Activated CD4-positive, alpha-beta T cell treated with anti-CD3 and anti-CD28 coated beads, Interleukin-2, amount 50 U/mL, for 4 hours (primary cell): ENCODE measurements around the gene OR4E1.
"Not testable (repeated sequence)": the region's sequence is repeated elsewhere in the genome, so short reads cannot be mapped to it uniquely, and the experiment has no call there.

ENCODE experiments used
- DNase-seq, 2 experiments: peaks; one replicate each; pipeline ENCODE4 v3.0.0-alpha.2; 2020

The OR4E1 gene, protein sequence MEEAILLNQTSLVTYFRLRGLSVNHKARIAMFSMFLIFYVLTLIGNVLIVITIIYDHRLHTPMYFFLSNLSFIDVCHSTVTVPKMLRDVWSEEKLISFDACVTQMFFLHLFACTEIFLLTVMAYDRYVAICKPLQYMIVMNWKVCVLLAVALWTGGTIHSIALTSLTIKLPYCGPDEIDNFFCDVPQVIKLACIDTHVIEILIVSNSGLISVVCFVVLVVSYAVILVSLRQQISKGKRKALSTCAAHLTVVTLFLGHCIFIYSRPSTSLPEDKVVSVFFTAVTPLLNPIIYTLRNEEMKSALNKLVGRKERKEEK

GRCh38 chr14:21673718-21674117, at the start of gene OR4E1:
TSS of gene OR4E1 (minus strand) at chr14:21673818. CDS start at chr14:21670935, 2,883 bp downstream.
- no peak for DNase-seq

DNA sequence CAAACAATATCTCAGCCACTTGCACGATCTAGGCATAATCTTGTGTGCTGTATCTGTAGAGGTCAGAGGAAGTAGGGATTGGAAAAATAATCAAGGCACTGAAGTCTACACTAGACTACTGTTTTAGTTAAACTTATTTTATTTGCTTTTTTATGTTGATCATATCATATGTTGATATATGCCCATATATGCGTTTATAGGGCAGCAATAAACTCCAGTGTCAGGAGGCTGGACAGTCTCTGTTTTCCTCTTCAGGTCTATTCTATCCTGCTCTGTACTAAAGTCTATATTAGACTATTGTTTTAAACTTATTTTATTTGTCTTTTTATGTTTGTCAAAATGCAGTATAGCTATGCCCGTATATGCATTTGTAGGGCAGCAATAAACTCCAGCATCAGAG, 47.9 kb upstream of the OR4E1 start:
- DNase-seq: no peak

GRCh38 chr14:21719841-21720240, 46.2 kb upstream of the OR4E1 start:
- no peak for DNase-seq

DNA sequence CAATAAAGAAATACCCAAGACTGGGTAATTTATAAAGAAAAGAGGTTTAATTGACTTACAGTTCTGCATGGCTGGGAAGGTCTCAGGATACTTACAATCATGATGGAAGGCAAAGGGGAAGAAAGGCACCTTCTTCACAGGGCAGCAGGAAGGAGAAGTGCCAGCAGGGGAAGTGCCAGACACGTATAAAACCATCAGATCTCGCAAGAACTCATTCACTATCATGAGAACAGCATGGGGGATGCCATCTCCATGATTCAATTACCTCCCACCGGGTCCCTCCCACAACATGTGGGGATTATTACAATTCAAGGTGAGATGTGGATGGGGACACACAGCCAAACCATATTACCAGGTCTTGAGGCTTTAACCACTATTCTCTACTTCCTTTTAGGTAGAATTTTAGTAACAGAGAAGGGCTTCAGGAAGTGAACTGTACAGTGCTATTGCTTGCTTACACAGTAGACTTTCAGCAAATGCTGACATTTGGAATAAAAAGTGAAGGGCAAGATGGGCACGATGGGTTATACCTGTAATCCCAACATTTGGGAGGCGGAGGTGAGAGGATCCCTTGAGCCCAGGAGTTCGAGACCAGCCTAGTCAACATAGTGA, 40.8 kb upstream of the OR4E1 start:
- no peak for DNase-seq

DNA sequence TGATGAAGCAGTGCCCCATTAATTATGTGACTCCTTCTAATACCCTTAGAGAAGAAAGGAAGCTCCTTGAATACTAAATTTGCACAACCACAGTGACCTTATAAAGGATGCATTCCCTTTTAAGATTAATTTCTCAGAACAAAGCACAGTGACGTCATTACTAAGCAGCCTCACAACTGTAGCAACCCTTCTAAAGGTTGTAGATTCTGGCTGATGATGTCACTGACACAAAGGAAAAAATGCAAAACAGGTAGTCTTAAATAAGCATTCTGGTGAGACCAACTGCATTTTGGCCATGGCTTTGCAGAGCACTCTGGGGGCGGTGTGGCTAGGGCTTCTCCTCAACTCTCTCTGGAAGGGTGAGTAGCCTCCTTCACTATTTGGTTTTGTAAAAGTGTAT, 38.4 kb upstream of the OR4E1 start:
- DNase-seq: no peak

DNA sequence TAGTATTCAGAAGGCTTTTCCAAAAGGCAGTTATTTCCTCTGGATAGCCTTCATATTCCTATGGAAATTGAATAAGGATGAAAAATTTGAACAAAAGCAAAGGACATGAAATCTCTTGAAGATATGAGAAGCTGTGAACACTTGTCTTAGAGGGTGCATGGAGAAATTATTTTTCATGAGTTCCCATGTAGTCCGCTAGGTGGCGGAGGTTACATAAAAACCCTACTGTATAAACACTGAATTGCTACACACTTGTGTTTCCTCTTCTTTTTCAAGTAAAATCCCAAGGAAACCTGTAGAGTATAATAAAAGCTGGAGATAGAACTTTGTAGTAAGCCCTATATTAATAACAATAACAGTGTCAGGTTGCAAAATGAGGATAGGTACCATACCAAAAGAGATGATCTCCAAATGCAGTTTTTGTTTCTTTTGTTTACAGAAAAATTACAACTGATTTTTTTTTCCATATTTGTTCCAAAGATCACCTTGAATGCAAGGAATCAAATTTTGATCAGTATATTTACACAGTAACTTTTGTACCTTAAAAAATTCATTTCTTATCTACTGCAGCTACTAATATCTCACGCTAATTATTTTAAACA, 37.8 kb upstream of the OR4E1 start:
- no peak for DNase-seq

DNA sequence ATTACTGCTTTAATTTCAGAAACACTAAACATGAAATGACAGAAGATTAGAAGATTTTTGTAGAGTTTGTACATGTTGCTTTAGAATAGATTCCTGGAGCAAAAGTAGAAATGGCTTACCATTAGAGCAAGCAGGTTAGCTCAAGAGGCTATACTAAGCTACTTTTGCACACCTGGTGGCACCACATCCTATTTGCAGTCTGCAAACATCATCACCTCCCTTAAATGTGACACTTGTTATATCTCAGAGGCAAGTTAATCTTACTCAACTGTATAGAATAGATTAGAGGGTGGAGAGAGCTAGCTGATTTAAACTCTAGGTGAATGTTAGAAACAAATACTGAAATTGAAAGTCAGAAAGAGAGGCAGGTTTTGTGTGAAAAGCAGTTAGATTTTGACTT, 30.7 kb upstream of the OR4E1 start:
- no peak for DNase-seq

- no peak for DNase-seq
Observed at GRCh38 chr14:21703357-21704326, 30.0 kb upstream of the OR4E1 start.

- no peak for DNase-seq
Observed at GRCh38 chr14:21702316-21702715, 28.7 kb upstream of the OR4E1 start.

GRCh38 chr14:21699551-21699950, 25.9 kb upstream of the OR4E1 start:
- DNase-seq: no peak

- DNase-seq: not testable (repeated sequence)
Observed at GRCh38 chr14:21698538-21698937, 24.9 kb upstream of the OR4E1 start.

- not testable (repeated sequence) for DNase-seq
Observed at GRCh38 chr14:21697662-21698061, 24.0 kb upstream of the OR4E1 start.

DNA sequence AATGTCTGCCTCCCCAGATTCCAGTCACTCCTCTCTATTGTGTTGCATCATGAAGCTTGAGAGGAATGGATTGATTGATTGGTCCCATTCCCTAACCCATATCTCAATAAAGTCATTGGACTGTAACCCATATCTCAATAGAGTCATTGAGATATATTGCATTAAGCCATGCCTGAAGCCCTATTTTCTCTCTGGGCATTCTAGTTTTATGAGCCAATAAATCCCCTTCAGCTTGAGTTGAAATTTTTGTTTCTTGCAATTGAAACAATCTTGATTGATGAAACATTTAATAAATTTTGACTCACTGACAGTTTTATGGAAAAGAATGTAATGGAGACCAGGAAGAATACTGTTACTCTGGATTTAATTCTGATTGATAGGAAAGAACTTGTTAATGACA, 20.8 kb upstream of the OR4E1 start:
- no peak for DNase-seq

DNA sequence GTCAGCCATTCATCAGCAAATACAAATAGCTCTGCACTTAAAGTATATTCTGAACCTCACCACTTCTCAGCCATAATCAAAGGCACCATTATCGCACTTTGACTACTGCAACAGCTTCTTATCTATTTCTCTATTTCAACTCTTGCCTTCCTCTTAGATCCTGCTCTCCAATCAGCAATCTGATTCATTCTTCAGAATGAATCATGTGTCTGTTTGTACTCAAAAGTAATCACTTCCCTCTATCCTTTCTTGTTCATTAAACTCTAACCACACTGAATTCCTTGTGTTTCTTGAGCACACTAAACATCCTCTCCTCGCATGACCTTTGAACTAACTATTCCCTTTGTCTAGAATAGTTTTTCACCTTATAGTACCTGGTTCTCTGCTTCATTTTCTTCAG, 12.8 kb upstream of the OR4E1 start:
- no peak for DNase-seq

DNA sequence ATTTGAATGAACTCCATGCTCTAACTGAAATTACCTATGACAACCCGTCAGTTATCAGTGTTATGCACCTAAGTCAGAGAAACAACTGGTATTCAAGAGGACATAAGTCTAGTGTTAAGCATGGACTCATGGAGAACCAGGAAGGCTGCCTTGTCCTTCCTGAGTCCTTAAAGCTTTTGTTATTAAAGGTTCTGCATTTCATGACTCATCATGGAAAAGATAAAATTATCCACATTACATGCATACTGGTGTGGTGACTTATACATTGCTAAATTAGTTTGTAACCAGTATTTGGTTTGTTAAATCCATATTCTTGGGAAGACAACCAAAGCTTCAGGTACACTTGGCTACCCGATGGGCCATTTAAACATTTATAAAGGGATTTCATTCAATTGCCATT, 6.5 kb upstream of the OR4E1 start:
- DNase-seq: no peak

DNA sequence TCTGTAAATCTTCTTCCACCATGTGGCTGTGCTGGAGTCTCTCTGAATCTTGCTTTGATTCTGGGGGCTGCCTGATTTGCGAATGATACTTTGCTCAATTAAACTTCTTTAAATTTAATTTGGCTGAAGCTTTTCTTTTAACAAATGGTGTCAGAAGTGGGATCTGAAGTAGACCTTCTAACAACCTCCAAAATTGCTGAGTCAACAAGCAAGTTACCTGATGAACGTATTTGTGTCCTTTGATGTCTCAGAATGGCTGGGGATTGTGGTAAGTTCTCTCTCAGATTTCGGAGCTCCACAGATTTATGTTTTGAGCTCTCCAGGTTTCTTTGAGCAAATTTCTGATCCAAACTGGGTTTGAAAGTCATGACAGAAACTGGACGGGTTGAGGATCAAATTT, 1.9 kb upstream of the OR4E1 start:
- no peak for DNase-seq

DNA sequence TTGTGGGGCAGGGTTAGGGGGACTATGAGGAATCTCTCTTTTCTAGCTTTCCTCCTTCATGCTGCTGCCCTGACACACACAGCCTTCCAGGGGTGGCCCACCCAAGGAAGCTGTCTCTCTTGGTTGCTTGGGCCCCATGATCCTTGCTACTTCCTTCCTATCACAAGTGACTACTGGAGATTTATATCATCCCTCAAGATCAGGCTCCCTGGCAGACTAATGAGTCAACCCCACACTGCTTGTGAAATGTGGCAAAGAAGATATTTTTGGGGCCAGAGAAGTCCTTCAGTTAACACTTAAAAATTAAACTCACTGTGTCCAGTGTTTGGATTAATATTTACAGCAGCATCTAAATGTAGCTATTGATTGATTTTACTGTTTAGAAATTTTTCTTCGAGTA, 1.5 kb downstream of the OR4E1 start:
- no peak for DNase-seq

GRCh38 chr14:21671371-21671770, 2.2 kb downstream of the OR4E1 start:
- no peak for DNase-seq

DNA sequence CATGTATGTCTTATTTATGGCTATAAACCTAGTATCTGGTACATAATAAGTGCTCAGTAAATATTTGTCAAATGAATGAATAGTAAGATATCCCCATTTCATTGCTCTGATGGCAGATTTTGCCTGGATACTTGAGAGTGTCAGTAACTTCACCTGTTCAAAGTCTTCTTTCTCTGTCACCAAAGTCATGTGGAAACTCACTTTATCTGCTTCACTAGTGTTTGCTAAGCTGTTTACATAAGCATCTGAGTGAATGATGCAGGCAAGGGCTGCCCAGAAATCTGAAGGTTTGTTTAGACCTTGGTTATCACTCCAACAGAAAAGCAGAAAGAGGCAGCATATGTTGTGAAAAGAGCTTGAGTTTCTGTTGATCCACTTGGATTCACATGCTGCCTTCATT, 4.3 kb downstream of the OR4E1 start:
- no peak for DNase-seq

- DNase-seq: no peak
Observed at GRCh38 chr14:21668377-21668776, 5.2 kb downstream of the OR4E1 start.

DNA sequence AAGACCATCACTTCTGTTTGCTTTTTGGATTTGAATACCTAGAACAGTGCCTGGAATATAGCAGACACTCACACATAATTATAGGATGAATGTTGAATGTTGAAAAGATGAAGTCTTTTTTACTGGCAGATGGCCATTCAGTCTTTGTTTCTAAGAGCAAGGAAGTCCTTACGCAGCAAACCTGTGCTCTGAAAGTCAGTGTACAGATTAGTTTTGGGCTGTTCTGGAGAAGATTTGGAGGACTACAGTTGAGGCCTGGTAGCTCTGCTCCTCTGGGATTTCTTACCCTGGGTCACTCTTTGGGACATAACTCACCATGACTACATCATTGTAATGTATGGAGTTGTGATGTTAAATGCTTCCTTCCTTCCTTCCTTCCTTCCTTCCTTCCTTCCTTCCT, 16.6 kb downstream of the OR4E1 start:
- DNase-seq: no peak

- DNase-seq: no peak
Observed at GRCh38 chr14:21654215-21654614, 19.4 kb downstream of the OR4E1 start.

DNA sequence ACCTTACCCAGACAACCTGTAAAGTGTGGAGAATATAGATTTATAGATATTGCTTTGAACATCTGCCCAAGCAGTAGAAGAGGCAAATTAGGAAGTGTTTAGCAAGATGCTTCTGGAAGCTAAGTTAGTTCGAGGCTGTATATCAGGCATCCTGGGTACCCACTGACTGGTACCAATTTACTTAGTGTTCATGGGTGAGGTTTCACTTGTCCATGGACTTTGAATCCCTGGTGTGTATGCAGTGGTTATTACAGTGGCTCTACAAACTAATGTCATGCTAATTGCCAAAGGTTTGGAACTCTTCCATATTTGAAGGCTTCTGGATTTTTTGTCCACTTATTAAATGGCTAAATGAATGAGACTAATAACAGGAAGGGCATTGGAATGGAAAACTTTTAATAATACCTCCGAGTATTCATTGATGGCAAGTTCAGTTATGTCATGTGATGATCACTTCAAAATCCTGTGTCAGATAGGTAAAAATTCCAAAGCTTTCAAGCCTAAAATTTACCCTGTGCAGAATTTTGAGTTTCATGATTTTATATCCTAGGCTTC, 20.2 kb downstream of the OR4E1 start, which contains the start of gene OR4E2:
Gene OR4E2, plus strand, starts transcription at position 505 of the 555 bp plus-strand sequence. CDS start 11,248 bp downstream, outside the sequence.
- DNase-seq: no peak
